ENCODE data around the gene FAM153A. TPM values are rescaled to one million over a fixed set of nuclear protein-coding genes. Genes with fewer than 3 reads are reported as not detected.
"Not testable (repeated sequence)": the region's sequence is repeated elsewhere in the genome, so short reads cannot be mapped to it uniquely, and the experiment has no call there.

The FAM153A gene
- total and polyA plus RNA-seq, 2 of the 4 experiments (the other 2 are of a cell fraction), result not detected

DNA sequence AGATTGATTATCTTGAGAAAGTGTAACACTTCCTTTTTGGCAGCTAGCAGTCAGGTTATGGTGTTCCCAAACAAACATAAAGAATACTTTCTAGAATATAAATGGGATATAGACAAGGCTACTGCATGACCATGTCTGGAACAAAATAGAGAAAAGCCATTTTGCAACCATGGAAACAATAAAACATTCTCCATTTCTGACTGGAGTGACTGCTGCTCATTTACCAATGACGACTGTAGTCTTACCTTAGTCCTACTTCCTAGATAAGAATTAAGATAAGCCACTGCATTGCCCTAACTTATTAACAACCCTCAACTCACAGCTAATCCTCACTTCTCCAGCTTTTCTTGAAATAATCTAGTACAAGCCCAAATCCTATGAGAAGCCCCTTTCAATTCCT, 100.8 kb downstream of the FAM153A start:
- H2AK5ac ChIP-seq (ENCODE audit: low read depth, low read length); CTCF ChIA-PET; H2BK120ac ChIP-seq (ENCODE audit: low read depth, low read length); H3K9me1 ChIP-seq (ENCODE audit: insufficient read depth, low read length); H3K79me1 ChIP-seq (ENCODE audit: low read depth in 1 of 2, low read length in 2 of 2); H4K5ac ChIP-seq (ENCODE audit: low read depth, low read length); H4K20me1 ChIP-seq (ENCODE audit: insufficient read depth, low read length); H4K8ac ChIP-seq (ENCODE audit: low read depth in 2 of 2, low read length in 2 of 2); in situ Hi-C loops (cut with MboI; ENCODE audit: low sequenced_read_pairs); dilution Hi-C loops (cut with HindIII; ENCODE audit: low sequenced_read_pairs, unreplicated experiment); POLR2A ChIA-PET (ENCODE audit: unreplicated experiment); H2BK15ac ChIP-seq (ENCODE audit: low read depth, low read length); intact Hi-C loops (cut with micrococcal nuclease); H3K27ac ChIP-seq (ENCODE audit: insufficient read depth, low read length); H2BK5ac ChIP-seq (ENCODE audit: low read depth, low read length, poor library complexity, severe bottlenecking); H3K27me3 ChIP-seq (ENCODE audit: control insufficient read depth, insufficient read depth, low read length); H3K18ac ChIP-seq (ENCODE audit: low read depth, low read length); H2BK20ac ChIP-seq (ENCODE audit: low read depth, low read length); H3K4me1 ChIP-seq (ENCODE audit: control insufficient read depth, insufficient read depth, low read length); H3K23ac ChIP-seq (ENCODE audit: low read depth, low read length); H3K4me3 ChIP-seq (ENCODE audit: insufficient read depth, low read depth, low read length); H3K56ac ChIP-seq (ENCODE audit: extremely low read depth, insufficient read depth, low read length); H2AFZ ChIP-seq (replicated peaks; ENCODE audit: low read length, poor library complexity); H3K9ac ChIP-seq (ENCODE audit: low read depth, low read length); H3K36me3 ChIP-seq (ENCODE audit: control insufficient read depth, insufficient read depth, low read length); H3K14ac ChIP-seq (replicated peaks; ENCODE audit: low read depth, low read length); H2AK9ac ChIP-seq (replicated peaks; ENCODE audit: low read depth, low read length, poor library complexity); BruUV-seq (replicated peaks); H3K4me2 ChIP-seq (ENCODE audit: low read depth, low read length); ATAC-seq (ENCODE audit: low read depth); DNase-seq; H3K9me3 ChIP-seq (ENCODE audit: control insufficient read depth, insufficient read depth, low read length); H4K91ac ChIP-seq (ENCODE audit: insufficient read depth, low read depth, low read length); H3K4ac ChIP-seq (ENCODE audit: low read depth, low read length): not testable (repeated sequence)
- WGBS, 2 experiments (ENCODE audit: extremely low coverage in 2 of 2, insufficient read length in 1 of 2), result no CpG with 5 or more reads among the region's 1 CpG

Other genes starting within 250 kb of the FAM153A start
- 8.1 and 9.5 TPM in 2 replicates for gene FAM193B, start 228.3 kb downstream of the FAM153A start, total RNA-seq (2012; rRNA removed)
- gene FAM193B, start 228.3 kb downstream of the FAM153A start, polyA plus RNA-seq (2012; rRNA removed), result 51.4 and 52.2 TPM in 2 replicates
- gene TMED9, start 190.7 kb downstream of the FAM153A start, total RNA-seq (2012; rRNA removed), result 123 and 142 TPM in 2 replicates
- gene TMED9, start 190.7 kb downstream of the FAM153A start, polyA plus RNA-seq (2012; rRNA removed), result 269 and 357 TPM in 2 replicates
- 28.6 and 29.2 TPM in 2 replicates for gene B4GALT7, start 182.8 kb downstream of the FAM153A start, total RNA-seq (2012; rRNA removed)
- gene B4GALT7, start 182.8 kb downstream of the FAM153A start, polyA plus RNA-seq (2012; rRNA removed), result 79.6 and 80.5 TPM in 2 replicates
- gene PROP1, start 213.3 kb upstream of the FAM153A start, total RNA-seq (2012; rRNA removed), result not detected in 2 replicates
- not detected in 2 replicates for gene PROP1, start 213.3 kb upstream of the FAM153A start, polyA plus RNA-seq (2012; rRNA removed)

Measured in IMR-90 (cell line).